Endothelial cell of umbilical vein (primary cell): ENCODE measurements around the gene CLEC18B. TPM values are rescaled to one million over a fixed set of nuclear protein-coding genes. Genes with fewer than 3 reads are reported as not detected.
"Not testable (repeated sequence)": the region's sequence is repeated elsewhere in the genome, so short reads cannot be mapped to it uniquely, and the experiment has no call there.

Experiments
- BruUV-seq: library from RNA; stranded (reverse); fragments of 400-500 nt; replicated peaks from 2 replicates; lab custom pipeline; 2021; lab: Mats Ljungman, UMichigan
- CTCF ChIA-PET: fragments of 300-600, 350-600 bp; sonication (Branson Sonifier 250); formaldehyde crosslinking; loops from one replicate; lab custom pipeline; 2021; ENCODE audit warnings: antibody characterized with exemption, inconsistent platforms; lab: Charles Lee
- POLR2A ChIA-PET: fragments of 300-600, 350-600 bp; sonication (Branson Sonifier 250); formaldehyde crosslinking; loops from one replicate; lab custom pipeline; 2021; ENCODE audit warnings: antibody characterized with exemption, inconsistent platforms; lab: Charles Lee
- DNase-seq: peaks from one replicate; pipeline ENCODE4 v3.0.0-alpha.2; 2011; ENCODE audit warnings: low read depth, low spot score
- FAIRE-seq: peaks from 2 replicates; lab custom pipeline; 2011; peaks lifted over from hg19 to GRCh38; lab: Jason Lieb, UNC
- H2AFZ ChIP-seq: 2 replicates; pipeline ENCODE4 v1.6.0; 2012; ENCODE audit warnings: low read depth, low read length, control low read depth, inconsistent platforms
- H3K27ac ChIP-seq: 2 replicates; pipeline ENCODE4 v1.5.1; 2011; ENCODE audit warnings: low read depth, mild to moderate bottlenecking, control low read depth, low read length, moderate library complexity; ENCODE audit not compliant: insufficient read depth
- H3K27me3 ChIP-seq, 2 experiments: 2 replicates each; pipeline versions ENCODE4 v1.6.0 to v1.6.1; 2011; ENCODE audit warnings: low read length in 2 of 2, mixed read lengths in 1 of 2; ENCODE audit not compliant: control insufficient read depth in 2 of 2, insufficient read depth in 2 of 2
- H3K36me3 ChIP-seq, 2 experiments: 2 replicates in 1 of 2; 3 replicates in 1 of 2; pipeline ENCODE4 v1.5.1; 2011; ENCODE audit warnings: low read length in 2 of 2, mild to moderate bottlenecking in 1 of 2, moderate library complexity in 1 of 2; ENCODE audit not compliant: control insufficient read depth in 2 of 2, insufficient read depth in 2 of 2; ENCODE audit errors: extremely low read depth in 1 of 2
- H3K4me1 ChIP-seq: 3 replicates; pipeline ENCODE4 v1.5.1; 2011; ENCODE audit warnings: mild to moderate bottlenecking, low read length; ENCODE audit not compliant: control insufficient read depth, insufficient read depth; ENCODE audit errors: extremely low read depth
- H3K4me2 ChIP-seq: 2 replicates; pipeline ENCODE4 v1.6.1; 2011; ENCODE audit warnings: low read length, control low read depth, mixed read lengths; ENCODE audit not compliant: insufficient read depth
- H3K4me3 ChIP-seq, 3 experiments: fragments of 200-600 bp in 1 of 3; sonication (generic), shearing (Covaris generic) in 1 of 3; replicated peaks in 1 of 3; 2 replicates each; pipeline ENCODE4 v1.5.1; 2011 to 2016; ENCODE audit warnings: control low read depth in 3 of 3, low read length in 3 of 3, mild to moderate bottlenecking in 2 of 3, inconsistent platforms in 1 of 3, low read depth in 1 of 3, moderate library complexity in 1 of 3; ENCODE audit not compliant: insufficient read depth in 1 of 3
- H3K79me2 ChIP-seq: 2 replicates; pipeline ENCODE4 v1.6.0; 2012; ENCODE audit warnings: low read length, inconsistent platforms; ENCODE audit not compliant: control insufficient read depth, insufficient read depth
- H3K9ac ChIP-seq: replicated peaks from 2 replicates; pipeline ENCODE3; 2011; ENCODE audit warnings: low read length, control low read depth; ENCODE audit not compliant: insufficient read depth; ENCODE audit errors: extremely low read depth
- H3K9me1 ChIP-seq: replicated peaks from 3 replicates; pipeline ENCODE4 v1.6.0; 2011; ENCODE audit warnings: mild to moderate bottlenecking, low read length; ENCODE audit not compliant: control insufficient read depth, insufficient read depth; ENCODE audit errors: extremely low read depth
- H3K9me3 ChIP-seq: replicated peaks from 2 replicates; pipeline ENCODE4 v1.5.1; 2012; ENCODE audit warnings: low read length, inconsistent platforms; ENCODE audit not compliant: control insufficient read depth, insufficient read depth
- H4K20me1 ChIP-seq: replicated peaks from 2 replicates; pipeline ENCODE3; 2011; ENCODE audit warnings: mild to moderate bottlenecking, low read length; ENCODE audit not compliant: control insufficient read depth, insufficient read depth; ENCODE audit errors: extremely low read depth
- CTCF ChIP-seq, 2 donors: IDR thresholded peaks; 1 replicate in 1 of 2; 2 replicates in 1 of 2; pipeline ENCODE4 v1.5.1; 2011; ENCODE audit warnings: low read length in 2 of 2, mild to moderate bottlenecking in 2 of 2, moderate library complexity in 2 of 2, control low read depth in 1 of 2, inconsistent platforms in 1 of 2, low read depth in 1 of 2; ENCODE audit not compliant: insufficient read depth in 1 of 2; ENCODE audit errors: extremely low read depth in 1 of 2
- dilution Hi-C: fragments of 300-500 bp; cut with MboI; formaldehyde crosslinking; loops from one replicate; pipeline ENCODE4 v1.15.0; 2019; ENCODE audit warnings: low sequenced_read_pairs; ENCODE audit not compliant: extremely low pct_ligation_motif_present
- intact Hi-C: fragments of 100-400 bp; cut with micrococcal nuclease; formaldehyde crosslinking; loops from one replicate; pipeline ENCODE4 v1.10.0; 2022
- polyA plus RNA-seq, 4 experiments: library from polyadenylated mRNA; depleted of rRNA in 3 of 4; stranded (reverse) in 3 of 4; unstranded in 1 of 4; fragments of >200 nt; gene quantifications; 2 replicates each; pipeline versions ENCODE4 v1.2.1 to v1.2.3, GENCODE V29; 2011 to 2012; ENCODE audit warnings: missing spikeins in 1 of 4
- total RNA-seq: library from RNA; stranded (reverse); gene quantifications from 2 replicates; pipeline ENCODE4 v1.2.3, GENCODE V29; 2021

The CLEC18B gene
- total and polyA plus RNA-seq, 2 donors (not counting 3 experiments of a cell fraction or from before 2014, with no cell fraction given): 0.49 TPM; not detected in 1

- H3K4me2 ChIP-seq, H3K9ac ChIP-seq, H3K4me3 ChIP-seq, H3K27ac ChIP-seq, H3K79me2 ChIP-seq, H3K36me3 ChIP-seq, H3K9me3 ChIP-seq, H4K20me1 ChIP-seq, H2AFZ ChIP-seq, BruUV-seq, H3K9me1 ChIP-seq, POLR2A ChIA-PET, H3K4me1 ChIP-seq, dilution Hi-C loops, H3K27me3 ChIP-seq: not testable (repeated sequence)
- DNase-seq: peak; percentile 37
- CTCF ChIA-PET: interaction anchor here (1.7 kb wide), 1 partner anchor 121 kb away, joined by 8 read pairs; no protein-coding TSS in a partner anchor
- TF ChIP-seq CTCF (IDR thresholded peaks at IDR 0.05; ENCODE audit: extremely low read depth in 1 of 2, insufficient read depth in 1 of 2, low read depth in 1 of 2, low read length in 2 of 2): peak; percentile 59 to 60
- peak; percentile 91 for FAIRE-seq
- intact Hi-C loops: loop anchor here (2.0 kb wide), 3 partner anchors 63 to 193 kb away; no protein-coding TSS in a partner anchor
Observed at GRCh38 chr16:74430036-74430712, 8.9 kb upstream of the CLEC18B start.

- H3K9ac ChIP-seq, H3K27ac ChIP-seq, dilution Hi-C loops, H3K79me2 ChIP-seq, H3K9me1 ChIP-seq, H3K27me3 ChIP-seq, intact Hi-C loops, H3K36me3 ChIP-seq, H3K4me1 ChIP-seq, DNase-seq, H3K9me3 ChIP-seq, H3K4me3 ChIP-seq, CTCF ChIA-PET, FAIRE-seq, H2AFZ ChIP-seq, BruUV-seq, H3K4me2 ChIP-seq, POLR2A ChIA-PET, H4K20me1 ChIP-seq: not testable (repeated sequence)
Observed at GRCh38 chr16:74428493-74428892, 7.2 kb upstream of the CLEC18B start.

GRCh38 chr16:74425751-74426150 is 4.5 kb upstream of the CLEC18B start:
- H4K20me1 ChIP-seq, H3K4me2 ChIP-seq, H3K4me1 ChIP-seq, DNase-seq, BruUV-seq, POLR2A ChIA-PET, CTCF ChIA-PET, H3K36me3 ChIP-seq, intact Hi-C loops, H3K79me2 ChIP-seq, H3K9ac ChIP-seq, H3K27ac ChIP-seq, H3K4me3 ChIP-seq, FAIRE-seq, dilution Hi-C loops, H3K27me3 ChIP-seq, H3K9me1 ChIP-seq, H3K9me3 ChIP-seq, H2AFZ ChIP-seq: not testable (repeated sequence)
